Osteocyte (in vitro differentiated cells): ENCODE results near the gene LHX6. TPM values are rescaled to one million over a fixed set of nuclear protein-coding genes. Genes with fewer than 3 reads are reported as not detected.

Source experiments
- DNase-seq: peaks from one replicate; pipeline ENCODE4 v3.0.0; 2021; ENCODE audit warnings: mixed read lengths; ENCODE audit not compliant: unreplicated experiment; ENCODE audit errors: extremely low spot score
- H3K27ac Mint-ChIP-seq: one replicate; pipeline ENCODE4 v1.8.0; 2021; ENCODE audit warnings: mild to moderate bottlenecking, mixed read lengths; ENCODE audit not compliant: unreplicated experiment
- H3K27me3 Mint-ChIP-seq: one replicate; pipeline ENCODE4 v1.8.0; 2021; ENCODE audit warnings: mixed read lengths; ENCODE audit not compliant: unreplicated experiment
- H3K36me3 Mint-ChIP-seq: one replicate; pipeline ENCODE4 v1.8.0; 2021; ENCODE audit warnings: mixed read lengths; ENCODE audit not compliant: unreplicated experiment
- H3K4me1 Mint-ChIP-seq: one replicate; pipeline ENCODE4 v1.8.0; 2021; ENCODE audit warnings: mixed read lengths; ENCODE audit not compliant: unreplicated experiment
- H3K4me3 Mint-ChIP-seq: one replicate; pipeline ENCODE4 v1.8.0; 2021; ENCODE audit warnings: mild to moderate bottlenecking, moderate library complexity, mixed read lengths; ENCODE audit not compliant: unreplicated experiment
- H3K9me3 Mint-ChIP-seq: one replicate; pipeline ENCODE4 v1.8.0; 2021; ENCODE audit warnings: mixed read lengths; ENCODE audit not compliant: unreplicated experiment
- total RNA-seq: library from RNA; stranded (reverse); gene quantifications from 2 replicates; pipeline ENCODE4 v1.2.1, GENCODE V29; 2021
- TF ChIP-seq, protein P1 (sequence below): fragments of 200-600 bp; sonication (generic); IDR thresholded peaks from 2 replicates; pipeline ENCODE4 v1.5.0; 2021; ENCODE audit warnings: antibody characterized with exemption, mild to moderate bottlenecking, moderate library complexity

The LHX6 gene
- total RNA-seq, 1 donor from 2014 or later: not detected

DNA sequence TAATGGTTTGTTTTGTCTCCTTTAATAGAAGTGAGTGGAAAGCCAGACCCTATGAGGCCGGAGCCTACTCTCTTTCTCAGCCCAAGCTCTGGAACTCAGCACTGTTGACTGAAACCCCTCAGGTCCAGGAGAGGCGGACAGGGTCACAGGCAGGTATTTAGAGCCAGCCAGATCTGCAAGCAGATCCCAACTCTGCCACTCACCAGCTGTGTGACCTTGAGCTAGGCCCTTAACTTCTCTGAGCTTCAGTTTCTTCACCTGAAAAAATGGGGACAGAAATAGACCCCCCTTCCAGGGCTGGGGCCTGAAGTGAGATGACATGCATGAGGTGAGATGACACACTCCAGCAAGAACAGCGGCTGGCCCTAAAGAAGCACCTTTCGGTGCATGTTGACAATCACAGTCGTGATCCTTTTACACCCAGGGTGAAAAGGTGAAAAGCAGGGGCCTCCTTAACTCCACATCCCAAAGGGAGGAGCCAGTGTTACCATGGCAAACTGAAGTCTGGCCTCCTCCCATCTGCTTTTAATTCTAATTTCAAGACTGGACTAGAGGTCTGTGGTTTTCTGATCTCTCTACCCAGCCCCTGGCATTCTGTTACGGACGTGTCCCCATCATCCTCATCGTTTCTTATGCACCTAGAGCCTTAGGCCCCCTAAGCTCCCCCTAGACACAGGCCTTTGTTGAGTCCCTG lies 41.8 kb downstream of the LHX6 start:
- DNase-seq: no peak
- peaks cover 36% of the 10 kb centered on the region for H3K27me3 Mint-ChIP-seq
- H3K4me3 Mint-ChIP-seq: no peak overlapping the region
- no peak overlapping the region for H3K27ac Mint-ChIP-seq
- TF ChIP-seq, protein P1, sequence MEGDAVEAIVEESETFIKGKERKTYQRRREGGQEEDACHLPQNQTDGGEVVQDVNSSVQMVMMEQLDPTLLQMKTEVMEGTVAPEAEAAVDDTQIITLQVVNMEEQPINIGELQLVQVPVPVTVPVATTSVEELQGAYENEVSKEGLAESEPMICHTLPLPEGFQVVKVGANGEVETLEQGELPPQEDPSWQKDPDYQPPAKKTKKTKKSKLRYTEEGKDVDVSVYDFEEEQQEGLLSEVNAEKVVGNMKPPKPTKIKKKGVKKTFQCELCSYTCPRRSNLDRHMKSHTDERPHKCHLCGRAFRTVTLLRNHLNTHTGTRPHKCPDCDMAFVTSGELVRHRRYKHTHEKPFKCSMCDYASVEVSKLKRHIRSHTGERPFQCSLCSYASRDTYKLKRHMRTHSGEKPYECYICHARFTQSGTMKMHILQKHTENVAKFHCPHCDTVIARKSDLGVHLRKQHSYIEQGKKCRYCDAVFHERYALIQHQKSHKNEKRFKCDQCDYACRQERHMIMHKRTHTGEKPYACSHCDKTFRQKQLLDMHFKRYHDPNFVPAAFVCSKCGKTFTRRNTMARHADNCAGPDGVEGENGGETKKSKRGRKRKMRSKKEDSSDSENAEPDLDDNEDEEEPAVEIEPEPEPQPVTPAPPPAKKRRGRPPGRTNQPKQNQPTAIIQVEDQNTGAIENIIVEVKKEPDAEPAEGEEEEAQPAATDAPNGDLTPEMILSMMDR: no peak
- H3K36me3 Mint-ChIP-seq: no peaks in the 10 kb centered on the region
- H3K4me1 Mint-ChIP-seq: no peaks in the 10 kb centered on the region
- no peaks in the 10 kb centered on the region for H3K9me3 Mint-ChIP-seq

DNA sequence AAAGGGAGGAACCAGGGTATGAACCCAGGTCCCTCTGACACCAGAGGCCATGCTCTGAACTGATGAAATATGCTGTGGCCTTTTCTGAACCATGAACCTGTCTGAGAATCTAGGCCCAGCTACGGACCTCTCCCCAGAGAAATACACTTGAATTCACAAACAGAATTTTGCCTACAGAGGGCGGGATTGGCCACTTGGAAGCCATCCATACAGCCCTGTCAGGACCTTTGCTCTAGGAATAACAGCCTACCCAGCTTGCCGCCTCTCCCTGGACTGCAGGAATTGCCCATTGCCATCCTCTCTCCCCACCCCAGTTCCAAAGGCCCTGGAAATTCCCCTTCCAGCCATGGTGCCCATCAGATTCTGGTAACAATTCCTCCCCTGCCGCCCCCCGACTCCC lies 42.5 kb downstream of the LHX6 start:
- Mint-ChIP-seq H3K9me3 (no peaks in the 10 kb centered on the region), H3K4me1 (no peaks in the 10 kb centered on the region), H3K36me3 (no peaks in the 10 kb centered on the region), H3K27ac (no peak overlapping the region), H3K4me3 (no peak overlapping the region), H3K27me3 (peaks cover 33% of the 10 kb centered on the region)
- no peak for DNase-seq
- TF ChIP-seq, protein P1: no peak

DNA sequence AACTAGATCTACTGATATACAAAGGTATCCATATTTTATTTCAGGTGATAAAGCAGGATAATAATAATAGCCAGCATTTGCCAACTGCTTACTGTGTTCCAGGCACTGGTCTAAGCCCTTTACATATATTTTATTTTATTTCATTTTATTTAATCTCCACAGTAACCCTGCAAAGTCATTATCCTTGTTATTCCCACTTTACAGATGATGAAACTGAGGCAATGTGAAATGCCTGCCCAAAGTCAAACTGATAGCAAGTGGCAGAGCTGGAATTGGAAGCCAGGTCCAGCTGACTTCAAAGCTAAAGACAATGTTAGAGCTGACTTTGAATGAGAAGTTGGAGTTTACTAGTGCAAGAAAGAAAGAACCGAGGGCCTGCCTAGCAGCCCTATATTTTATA lies 44.2 kb downstream of the LHX6 start:
- no peak for DNase-seq
- peaks cover 31% of the 10 kb centered on the region for H3K27me3 Mint-ChIP-seq
- H3K4me3 Mint-ChIP-seq: no peak overlapping the region
- H3K4me1 Mint-ChIP-seq: peaks cover 2% of the 10 kb centered on the region
- no peak overlapping the region for H3K27ac Mint-ChIP-seq
- no peaks in the 10 kb centered on the region for H3K9me3 Mint-ChIP-seq
- TF ChIP-seq, protein P1: no peak
- H3K36me3 Mint-ChIP-seq: no peaks in the 10 kb centered on the region

DNA sequence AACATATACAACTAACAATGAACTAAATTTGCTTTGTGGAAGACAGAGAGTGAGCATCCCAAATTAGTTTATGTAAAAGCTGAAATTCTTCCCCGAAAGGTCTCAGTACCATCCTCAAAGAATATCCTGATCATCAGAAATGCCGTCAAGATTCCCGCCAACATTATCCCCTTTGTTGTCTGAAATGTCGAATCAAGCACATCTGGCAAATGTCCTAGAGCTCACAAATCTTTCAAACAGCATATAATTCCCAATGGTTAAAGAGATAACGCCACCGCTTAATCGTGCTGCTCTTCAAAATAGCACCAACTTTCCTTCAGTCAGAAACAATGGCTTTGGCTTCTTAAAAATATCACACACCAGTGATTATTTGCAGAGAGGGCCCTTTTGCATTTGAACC lies 45.3 kb downstream of the LHX6 start:
- Mint-ChIP-seq H3K4me1 (peaks cover 2% of the 10 kb centered on the region), H3K36me3 (no peaks in the 10 kb centered on the region), H3K4me3 (no peak overlapping the region), H3K27ac (no peak overlapping the region), H3K9me3 (no peaks in the 10 kb centered on the region), H3K27me3 (peaks cover 31% of the 10 kb centered on the region)
- TF ChIP-seq, protein P1: no peak
- DNase-seq: no peak

DNA sequence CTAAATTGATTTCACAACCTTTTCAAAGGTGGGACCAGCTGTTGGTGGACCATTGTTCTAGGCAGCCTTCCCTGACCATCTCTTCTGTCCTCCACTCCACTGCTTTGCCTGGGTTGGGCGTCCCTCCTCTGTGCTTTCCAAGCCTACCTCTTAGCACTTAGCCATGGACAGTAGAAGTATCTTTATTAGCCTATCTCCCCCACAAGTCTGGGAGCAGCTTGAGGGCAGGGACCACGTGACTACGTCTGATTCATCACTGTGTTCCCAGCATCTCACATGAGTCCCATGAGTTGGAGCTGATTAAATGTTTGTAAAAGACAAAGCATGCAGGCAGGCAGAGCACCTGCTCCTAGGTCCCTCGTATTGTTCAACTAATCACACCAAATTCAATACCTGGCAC lies 48.1 kb downstream of the LHX6 start:
- H3K4me3 Mint-ChIP-seq: no peak overlapping the region

More for the DNA sequence above, 48.1 kb downstream of the LHX6 start:
- no peak for DNase-seq
- H3K4me1 Mint-ChIP-seq: peaks cover 2% of the 10 kb centered on the region
- H3K9me3 Mint-ChIP-seq: no peaks in the 10 kb centered on the region
- TF ChIP-seq, protein P1: no peak
- H3K36me3 Mint-ChIP-seq: no peaks in the 10 kb centered on the region
- no peak overlapping the region for H3K27ac Mint-ChIP-seq
- H3K27me3 Mint-ChIP-seq: peaks cover 43% of the 10 kb centered on the region
